Neural progenitor cell (in vitro differentiated cells): ENCODE data around the gene VTI1A. TPM values are rescaled to one million over a fixed set of nuclear protein-coding genes. Genes with fewer than 3 reads are reported as not detected.
A peak's percentile ranks its signal among the peaks of the same experiment; 100 is the strongest.

Experiments
- DNase-seq: peaks from one replicate; pipeline ENCODE4 v3.0.0-alpha.2; 2016; ENCODE audit warnings: low spot score
- H2AFZ ChIP-seq: fragments of 200-600 bp; sonication (generic); replicated peaks from 2 replicates; pipeline ENCODE4 v1.6.1; 2016; ENCODE audit warnings: antibody characterized with exemption
- H3F3A ChIP-seq: fragments of 200-600 bp; sonication (generic); 2 replicates; pipeline ENCODE4 v1.6.1; 2016; ENCODE audit warnings: antibody characterized with exemption, low read depth
- H3K27ac ChIP-seq: fragments of 200-600 bp; sonication (generic); 2 replicates; pipeline ENCODE4 v1.5.1; 2016; ENCODE audit warnings: mild to moderate bottlenecking
- H3K27me3 ChIP-seq: fragments of 200-600 bp; sonication (generic); 2 replicates; pipeline ENCODE4 v1.6.1; 2016; ENCODE audit warnings: mild to moderate bottlenecking, moderate library complexity
- H3K36me3 ChIP-seq: fragments of 200-600 bp; sonication (generic); 2 replicates; pipeline ENCODE4 v1.5.1; 2016
- H3K4me1 ChIP-seq: fragments of 200-600 bp; sonication (generic); 2 replicates; pipeline ENCODE4 v1.6.1; 2016; ENCODE audit warnings: mixed run types
- H3K4me2 ChIP-seq: fragments of 200-600 bp; sonication (generic); 2 replicates; pipeline ENCODE4 v1.6.1; 2016
- H3K4me3 ChIP-seq: fragments of 200-600 bp; sonication (generic); 2 replicates; pipeline ENCODE4 v1.5.1; 2016
- H3K79me2 ChIP-seq: fragments of 200-600 bp; sonication (generic); 2 replicates; pipeline ENCODE4 v1.6.1; 2016; ENCODE audit warnings: low read depth
- H3K9ac ChIP-seq: fragments of 200-600 bp; sonication (generic); 2 replicates; pipeline ENCODE4 v1.6.1; 2016
- H3K9me3 ChIP-seq: fragments of 200-600 bp; sonication (generic); 2 replicates; pipeline ENCODE4 v1.5.1; 2016; ENCODE audit warnings: low read depth
- H4K20me1 ChIP-seq: fragments of 200-600 bp; sonication (generic); 2 replicates; pipeline ENCODE4 v1.6.1; 2016; ENCODE audit warnings: low read depth
- H3K27ac Mint-ChIP-seq: 3 replicates; pipeline ENCODE4 v1.8.0; 2021; ENCODE audit warnings: mixed read lengths
- H3K27me3 Mint-ChIP-seq: 2 replicates; pipeline ENCODE4 v1.8.0; 2022; ENCODE audit warnings: low read depth, mild to moderate bottlenecking, inconsistent platforms, moderate library complexity, mixed read lengths; ENCODE audit not compliant: insufficient read depth
- H3K36me3 Mint-ChIP-seq: 3 replicates; pipeline ENCODE4 v1.8.0; 2021; ENCODE audit warnings: mixed read lengths
- H3K4me1 Mint-ChIP-seq: 3 replicates; pipeline ENCODE4 v1.8.0; 2021; ENCODE audit warnings: mixed read lengths
- H3K4me3 Mint-ChIP-seq: 3 replicates; pipeline ENCODE4 v1.8.0; 2021; ENCODE audit warnings: mild to moderate bottlenecking, moderate library complexity, mixed read lengths
- H3K9me3 Mint-ChIP-seq: 3 replicates; pipeline ENCODE4 v1.8.0; 2020; ENCODE audit warnings: mixed read lengths
- EZH2 ChIP-seq: fragments of 200-600 bp; sonication (generic); IDR thresholded peaks from 2 replicates; pipeline ENCODE4 v1.6.1; 2017; ENCODE audit warnings: antibody characterized with exemption, mild to moderate bottlenecking, moderate library complexity
- EZH2phosphoT487 ChIP-seq: fragments of 200-600 bp; sonication (generic); IDR thresholded peaks from 2 replicates; pipeline ENCODE4 v1.6.1; 2017; ENCODE audit warnings: antibody characterized with exemption
- total RNA-seq: library from RNA; depleted of rRNA; stranded (reverse); fragments of >200 nt; gene quantifications from 2 replicates; pipeline ENCODE4 v1.2.3, GENCODE V29; 2015; ENCODE audit warnings: low replicate concordance
- TF ChIP-seq, protein P1 (sequence below): fragments of 200-600 bp; sonication (generic); IDR thresholded peaks from 2 replicates; pipeline ENCODE4 v1.5.1; 2017; ENCODE audit warnings: antibody characterized with exemption, mild to moderate bottlenecking

VTI1A gene
- total RNA-seq, 1 donor from 2014 or later = 28.8 TPM

GRCh38 chr10:112756235-112756527 lies 309.2 kb downstream of the VTI1A start:
- H3K27ac Mint-ChIP-seq = peak overlapping the region; percentile 19
- no peaks in the 10 kb centered on the region for H3K9me3 Mint-ChIP-seq
- no peaks in the 10 kb centered on the region for H3K36me3 Mint-ChIP-seq
- peaks cover 40% of the 10 kb centered on the region for H3K4me1 Mint-ChIP-seq
- peaks cover 2% of the 10 kb centered on the region for H3K27me3 Mint-ChIP-seq
- no peak for DNase-seq
- H3K4me3 ChIP-seq = no peak overlapping the region
- H3K9ac ChIP-seq = no peak overlapping the region
- H3K4me3 Mint-ChIP-seq = no peak overlapping the region
- no peaks in the 10 kb centered on the region for H3K36me3 ChIP-seq
- no peak overlapping the region for H2AFZ ChIP-seq
- H4K20me1 ChIP-seq = no peaks in the 10 kb centered on the region
- no peak overlapping the region for H3K4me2 ChIP-seq
- H3K4me1 ChIP-seq = peaks cover 29% of the 10 kb centered on the region
- H3K27me3 ChIP-seq = no peaks in the 10 kb centered on the region
- H3K9me3 ChIP-seq = no peaks in the 10 kb centered on the region
- no peaks in the 10 kb centered on the region for H3K79me2 ChIP-seq
- H3F3A ChIP-seq = no peaks in the 10 kb centered on the region
- TF ChIP-seq EZH2phosphoT487 = no peak
- TF ChIP-seq EZH2 = no peak
- TF ChIP-seq, protein P1, sequence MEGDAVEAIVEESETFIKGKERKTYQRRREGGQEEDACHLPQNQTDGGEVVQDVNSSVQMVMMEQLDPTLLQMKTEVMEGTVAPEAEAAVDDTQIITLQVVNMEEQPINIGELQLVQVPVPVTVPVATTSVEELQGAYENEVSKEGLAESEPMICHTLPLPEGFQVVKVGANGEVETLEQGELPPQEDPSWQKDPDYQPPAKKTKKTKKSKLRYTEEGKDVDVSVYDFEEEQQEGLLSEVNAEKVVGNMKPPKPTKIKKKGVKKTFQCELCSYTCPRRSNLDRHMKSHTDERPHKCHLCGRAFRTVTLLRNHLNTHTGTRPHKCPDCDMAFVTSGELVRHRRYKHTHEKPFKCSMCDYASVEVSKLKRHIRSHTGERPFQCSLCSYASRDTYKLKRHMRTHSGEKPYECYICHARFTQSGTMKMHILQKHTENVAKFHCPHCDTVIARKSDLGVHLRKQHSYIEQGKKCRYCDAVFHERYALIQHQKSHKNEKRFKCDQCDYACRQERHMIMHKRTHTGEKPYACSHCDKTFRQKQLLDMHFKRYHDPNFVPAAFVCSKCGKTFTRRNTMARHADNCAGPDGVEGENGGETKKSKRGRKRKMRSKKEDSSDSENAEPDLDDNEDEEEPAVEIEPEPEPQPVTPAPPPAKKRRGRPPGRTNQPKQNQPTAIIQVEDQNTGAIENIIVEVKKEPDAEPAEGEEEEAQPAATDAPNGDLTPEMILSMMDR = no peak
- no peak overlapping the region for H3K27ac ChIP-seq

DNA sequence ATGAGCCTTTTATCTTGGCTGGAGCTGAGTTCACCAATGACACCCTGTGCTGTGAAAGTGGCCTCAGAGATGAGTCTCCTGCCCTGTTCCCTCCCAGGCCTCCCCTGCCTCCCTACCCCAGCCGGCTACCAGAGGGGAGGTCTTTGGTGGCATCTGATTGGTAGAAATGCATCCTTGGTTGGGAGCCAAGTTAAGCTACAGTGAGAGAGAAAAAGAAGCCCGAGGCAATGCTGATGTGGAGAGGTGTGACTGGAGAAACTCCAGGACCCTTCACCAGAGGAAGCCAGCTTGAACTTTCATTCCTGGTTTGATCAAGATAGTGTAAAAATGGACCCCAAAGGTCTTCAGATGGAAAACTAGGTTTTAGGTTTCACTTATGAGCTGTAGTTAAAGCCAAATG lies 311.9 kb downstream of the VTI1A start:
- Mint-ChIP-seq H3K4me1 (peaks cover 36% of the 10 kb centered on the region), H3K36me3 (no peaks in the 10 kb centered on the region), H3K27me3 (peaks cover 2% of the 10 kb centered on the region), H3K27ac (no peak overlapping the region), H3K9me3 (no peaks in the 10 kb centered on the region), H3K4me3 (no peak overlapping the region)
- H3K4me3 ChIP-seq = no peak overlapping the region
- H3K36me3 ChIP-seq = no peaks in the 10 kb centered on the region
- no peaks in the 10 kb centered on the region for H3K27me3 ChIP-seq
- H2AFZ ChIP-seq = no peak overlapping the region
- DNase-seq = no peak
- H4K20me1 ChIP-seq = no peaks in the 10 kb centered on the region
- H3K9ac ChIP-seq = no peak overlapping the region
- no peak overlapping the region for H3K4me2 ChIP-seq
- no peaks in the 10 kb centered on the region for H3K79me2 ChIP-seq
- no peaks in the 10 kb centered on the region for H3K9me3 ChIP-seq
- H3K27ac ChIP-seq = no peak overlapping the region
- peaks cover 33% of the 10 kb centered on the region for H3K4me1 ChIP-seq
- TF ChIP-seq EZH2phosphoT487 (no peak), EZH2 (no peak)
- TF ChIP-seq, protein P1 = no peak
- H3F3A ChIP-seq = no peaks in the 10 kb centered on the region

GRCh38 chr10:112759496-112759895 lies 312.5 kb downstream of the VTI1A start:
- Histone ChIP-seq H3F3A (no peaks in the 10 kb centered on the region), H3K4me2 (no peak overlapping the region), H3K9ac (no peak overlapping the region), H3K27me3 (no peaks in the 10 kb centered on the region), H4K20me1 (no peaks in the 10 kb centered on the region), H3K4me1 (peaks cover 28% of the 10 kb centered on the region), H3K27ac (no peak overlapping the region), H3K9me3 (no peaks in the 10 kb centered on the region), H3K79me2 (no peaks in the 10 kb centered on the region), H3K36me3 (no peaks in the 10 kb centered on the region), H2AFZ (no peak overlapping the region), H3K4me3 (no peak overlapping the region)
- no peak overlapping the region for H3K4me3 Mint-ChIP-seq
- no peaks in the 10 kb centered on the region for H3K9me3 Mint-ChIP-seq
- TF ChIP-seq, protein P1 = no peak
- TF ChIP-seq EZH2 (no peak), EZH2phosphoT487 (no peak)
- no peak for DNase-seq
- H3K27ac Mint-ChIP-seq = no peak overlapping the region
- H3K4me1 Mint-ChIP-seq = peaks cover 30% of the 10 kb centered on the region
- H3K27me3 Mint-ChIP-seq = peaks cover 2% of the 10 kb centered on the region
- H3K36me3 Mint-ChIP-seq = no peaks in the 10 kb centered on the region

GRCh38 chr10:112761256-112761655 lies 314.2 kb downstream of the VTI1A start:
- peaks cover 2% of the 10 kb centered on the region for H3K27me3 Mint-ChIP-seq
- peak overlapping the region; percentile 29 for H3K4me2 ChIP-seq
- H3K79me2 ChIP-seq = no peaks in the 10 kb centered on the region
- H3K4me1 ChIP-seq = peaks cover 14% of the 10 kb centered on the region
- no peaks in the 10 kb centered on the region for H3K27me3 ChIP-seq
- no peaks in the 10 kb centered on the region for H3K36me3 Mint-ChIP-seq
- no peak overlapping the region for H3K27ac Mint-ChIP-seq
- H3K4me1 Mint-ChIP-seq = peaks cover 14% of the 10 kb centered on the region
- no peaks in the 10 kb centered on the region for H3K9me3 Mint-ChIP-seq
- no peak overlapping the region for H2AFZ ChIP-seq
- H3K4me3 ChIP-seq = no peak overlapping the region
- no peaks in the 10 kb centered on the region for H3F3A ChIP-seq
- no peak overlapping the region for H3K9ac ChIP-seq
- no peaks in the 10 kb centered on the region for H3K9me3 ChIP-seq
- no peaks in the 10 kb centered on the region for H4K20me1 ChIP-seq
- no peaks in the 10 kb centered on the region for H3K36me3 ChIP-seq
- peak overlapping the region; percentile 4 for H3K27ac ChIP-seq
- H3K4me3 Mint-ChIP-seq = no peak overlapping the region
- peak; percentile 28 for DNase-seq
- TF ChIP-seq, protein P1 = no peak
- TF ChIP-seq EZH2 (no peak), EZH2phosphoT487 (no peak)
